ENCODE results near the gene GHR.

Gene GHR

DNA sequence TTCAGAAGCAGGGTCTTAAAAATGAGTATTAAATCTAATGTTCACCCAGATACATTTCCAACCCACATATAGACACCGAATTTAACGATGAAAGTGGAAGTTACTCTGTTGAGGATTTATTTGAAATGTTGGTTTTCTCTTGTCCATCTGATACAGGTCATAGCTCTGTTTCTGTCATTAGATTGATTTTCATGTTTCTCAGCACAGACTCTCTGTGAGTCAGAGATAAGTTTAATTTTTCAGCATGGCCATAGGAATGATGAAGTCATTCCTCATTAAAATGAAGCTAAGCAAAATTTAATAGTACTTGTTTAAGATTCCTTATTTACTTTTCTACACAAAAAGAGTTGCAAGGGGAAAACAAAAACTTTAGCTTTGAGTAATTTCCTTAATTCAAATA lies 38.8 kb downstream of the GHR start:
- H3K27ac Mint-ChIP-seq, result no peak overlapping the region

DNA sequence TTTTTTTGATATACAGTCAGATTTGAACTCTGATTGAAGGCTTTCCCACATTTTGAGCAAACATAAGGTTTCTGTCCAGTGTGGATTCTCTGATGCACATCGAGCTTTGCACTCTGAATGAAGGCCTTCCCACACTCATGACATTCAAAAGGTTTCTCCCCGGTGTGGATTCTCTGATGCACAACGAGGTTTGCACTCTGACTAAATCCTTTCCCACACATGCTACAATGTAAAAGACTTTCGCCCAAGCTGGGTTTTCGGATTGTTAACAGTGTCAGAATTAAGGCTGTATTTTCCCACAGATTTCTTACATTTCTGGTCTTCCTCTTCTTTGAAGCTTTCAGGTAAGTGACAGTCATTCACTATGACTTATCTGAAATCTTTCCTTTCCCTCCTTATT lies 44.3 kb downstream of the GHR start:
- Mint-ChIP-seq H3K36me3 (ENCODE audit: low read depth) (no peaks in the 10 kb centered on the region), H3K9me3 (no peaks in the 10 kb centered on the region), H3K27ac (no peak overlapping the region), H3K4me1 (peaks cover 10% of the 10 kb centered on the region), H3K27me3 (ENCODE audit: low read depth, poor library complexity) (peaks cover 3% of the 10 kb centered on the region), H3K4me3 (no peak overlapping the region)
- TF ChIP-seq, protein P1, sequence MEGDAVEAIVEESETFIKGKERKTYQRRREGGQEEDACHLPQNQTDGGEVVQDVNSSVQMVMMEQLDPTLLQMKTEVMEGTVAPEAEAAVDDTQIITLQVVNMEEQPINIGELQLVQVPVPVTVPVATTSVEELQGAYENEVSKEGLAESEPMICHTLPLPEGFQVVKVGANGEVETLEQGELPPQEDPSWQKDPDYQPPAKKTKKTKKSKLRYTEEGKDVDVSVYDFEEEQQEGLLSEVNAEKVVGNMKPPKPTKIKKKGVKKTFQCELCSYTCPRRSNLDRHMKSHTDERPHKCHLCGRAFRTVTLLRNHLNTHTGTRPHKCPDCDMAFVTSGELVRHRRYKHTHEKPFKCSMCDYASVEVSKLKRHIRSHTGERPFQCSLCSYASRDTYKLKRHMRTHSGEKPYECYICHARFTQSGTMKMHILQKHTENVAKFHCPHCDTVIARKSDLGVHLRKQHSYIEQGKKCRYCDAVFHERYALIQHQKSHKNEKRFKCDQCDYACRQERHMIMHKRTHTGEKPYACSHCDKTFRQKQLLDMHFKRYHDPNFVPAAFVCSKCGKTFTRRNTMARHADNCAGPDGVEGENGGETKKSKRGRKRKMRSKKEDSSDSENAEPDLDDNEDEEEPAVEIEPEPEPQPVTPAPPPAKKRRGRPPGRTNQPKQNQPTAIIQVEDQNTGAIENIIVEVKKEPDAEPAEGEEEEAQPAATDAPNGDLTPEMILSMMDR (IDR thresholded peaks at IDR 0.05), result no peak
- DNase-seq, result no peak

More for the DNA sequence above, 38.8 kb downstream of the GHR start:
- Mint-ChIP-seq H3K9me3 (no peaks in the 10 kb centered on the region), H3K4me1 (no peaks in the 10 kb centered on the region), H3K4me3 (no peak overlapping the region), H3K27me3 (ENCODE audit: low read depth, poor library complexity) (no peaks in the 10 kb centered on the region), H3K36me3 (ENCODE audit: low read depth) (no peaks in the 10 kb centered on the region)
- TF ChIP-seq, protein P1 (IDR thresholded peaks at IDR 0.05), result no peak
- DNase-seq, result no peak

DNA sequence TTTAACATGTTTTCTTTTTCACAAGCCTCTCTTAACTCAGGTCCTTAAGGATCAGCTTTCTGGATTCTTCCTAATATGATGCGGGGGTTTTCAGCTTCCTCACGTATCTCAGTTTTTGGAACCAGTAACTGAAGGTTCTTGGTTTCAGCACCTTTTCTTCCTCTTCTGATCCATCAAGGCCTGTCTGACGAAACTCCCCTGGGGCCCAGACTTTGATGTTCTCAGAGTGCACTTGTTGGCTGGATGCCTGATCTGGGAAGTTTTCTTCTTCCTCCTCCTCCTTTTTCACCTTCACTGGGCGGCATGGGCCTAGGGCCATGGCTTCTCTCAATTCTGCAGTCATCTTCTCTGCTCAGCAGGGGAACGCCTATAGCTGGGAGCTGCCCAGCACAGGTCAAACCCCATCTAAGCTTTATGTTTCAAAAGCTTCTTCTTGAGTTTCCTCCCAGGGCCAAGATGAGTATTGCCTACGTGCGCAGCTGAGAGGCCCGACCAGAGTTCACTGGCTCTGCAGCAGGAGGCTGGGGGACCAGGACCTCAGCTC lies 44.8 kb downstream of the GHR start:
- no peak for DNase-seq
- Mint-ChIP-seq H3K36me3 (ENCODE audit: low read depth) (no peaks in the 10 kb centered on the region), H3K9me3 (no peaks in the 10 kb centered on the region), H3K4me3 (no peak overlapping the region), H3K4me1 (peaks cover 10% of the 10 kb centered on the region), H3K27ac (no peak overlapping the region), H3K27me3 (ENCODE audit: low read depth, poor library complexity) (peaks cover 3% of the 10 kb centered on the region)
- TF ChIP-seq, protein P1 (IDR thresholded peaks at IDR 0.05), result no peak

DNA sequence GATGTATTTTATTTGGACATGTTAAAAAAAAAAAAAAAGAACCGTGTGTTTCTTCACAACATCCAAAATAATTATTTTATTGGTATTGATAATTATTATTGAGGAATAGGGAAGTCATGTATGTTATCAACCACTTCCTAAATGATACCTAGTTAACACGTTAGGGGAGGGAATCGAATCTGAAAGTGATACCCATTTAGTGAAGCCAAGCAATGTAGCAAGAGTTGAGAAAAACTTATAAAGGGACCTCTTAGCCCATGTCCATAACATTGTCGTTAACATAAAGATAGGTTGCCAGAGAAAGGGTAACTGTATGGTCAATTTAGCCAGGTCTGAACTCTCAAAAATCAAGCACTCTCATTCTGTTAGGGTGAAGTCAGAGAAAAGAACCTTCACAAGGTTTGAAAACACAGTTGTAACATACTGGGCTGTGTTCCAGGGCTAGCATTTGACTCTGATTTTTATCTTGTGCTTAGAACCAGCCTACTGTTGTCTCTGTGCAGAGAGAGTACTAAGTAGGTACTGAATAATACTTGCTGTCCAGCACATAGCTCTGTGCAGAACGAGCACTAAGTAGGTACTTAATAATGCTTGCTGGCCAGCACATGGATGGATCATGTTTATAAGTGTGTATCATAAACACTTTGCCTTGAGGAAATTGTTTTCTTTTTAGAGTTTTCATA lies 60.4 kb downstream of the GHR start:
- H3K36me3 Mint-ChIP-seq (ENCODE audit: low read depth), result peaks cover 10% of the 10 kb centered on the region
- no peak for DNase-seq
- H3K27me3 Mint-ChIP-seq (ENCODE audit: low read depth, poor library complexity), result no peaks in the 10 kb centered on the region
- no peak overlapping the region for H3K4me3 Mint-ChIP-seq
- no peak overlapping the region for H3K27ac Mint-ChIP-seq
- peaks cover 41% of the 10 kb centered on the region for H3K9me3 Mint-ChIP-seq
- H3K4me1 Mint-ChIP-seq, result no peaks in the 10 kb centered on the region
- TF ChIP-seq, protein P1 (IDR thresholded peaks at IDR 0.05), result no peak

DNA sequence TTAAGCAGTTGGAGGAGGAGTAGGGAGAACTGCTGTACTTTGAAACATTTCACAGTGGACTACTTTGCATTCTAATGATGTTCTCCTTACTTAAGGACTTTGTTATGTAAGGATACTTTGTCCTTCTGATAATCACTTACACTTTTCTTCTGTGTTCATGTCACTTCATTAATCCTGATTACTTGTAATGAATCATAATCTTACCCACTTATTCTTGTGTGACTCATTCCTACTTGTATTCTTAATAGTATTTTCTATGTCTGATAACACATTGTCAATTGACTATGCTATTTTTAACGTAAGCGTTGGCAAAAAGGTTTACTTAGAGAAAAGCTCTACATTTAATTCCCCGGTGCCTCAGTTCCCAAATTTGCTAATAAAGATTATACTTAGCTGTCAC lies 63.8 kb downstream of the GHR start:
- no peaks in the 10 kb centered on the region for H3K4me1 Mint-ChIP-seq
- H3K36me3 Mint-ChIP-seq (ENCODE audit: low read depth), result peaks cover 4% of the 10 kb centered on the region

More for the DNA sequence above, 63.8 kb downstream of the GHR start:
- TF ChIP-seq, protein P1 (IDR thresholded peaks at IDR 0.05), result no peak
- DNase-seq, result no peak
- no peak overlapping the region for H3K4me3 Mint-ChIP-seq
- H3K27ac Mint-ChIP-seq, result no peak overlapping the region
- H3K27me3 Mint-ChIP-seq (ENCODE audit: low read depth, poor library complexity), result no peaks in the 10 kb centered on the region
- peaks cover 13% of the 10 kb centered on the region for H3K9me3 Mint-ChIP-seq

Measured in nephron progenitor cell (in vitro differentiated cells).